HG03196 (cell line): ENCODE measurements around the gene CFAP58.
A peak's percentile ranks its signal among the peaks of the same experiment; 100 is the strongest.

Source experiments
- ATAC-seq: cut with Tn5 transposase; IDR thresholded peaks from one replicate; pipeline ENCODE4 v1.9.1; 2021; ENCODE audit not compliant: unreplicated experiment

The CFAP58 gene

GRCh38 chr10:104359811-104360210, 6.2 kb downstream of the CFAP58 start:
- no peak for ATAC-seq

GRCh38 chr10:104367904-104368303, 14.3 kb downstream of the CFAP58 start:
- ATAC-seq, result no peak

DNA sequence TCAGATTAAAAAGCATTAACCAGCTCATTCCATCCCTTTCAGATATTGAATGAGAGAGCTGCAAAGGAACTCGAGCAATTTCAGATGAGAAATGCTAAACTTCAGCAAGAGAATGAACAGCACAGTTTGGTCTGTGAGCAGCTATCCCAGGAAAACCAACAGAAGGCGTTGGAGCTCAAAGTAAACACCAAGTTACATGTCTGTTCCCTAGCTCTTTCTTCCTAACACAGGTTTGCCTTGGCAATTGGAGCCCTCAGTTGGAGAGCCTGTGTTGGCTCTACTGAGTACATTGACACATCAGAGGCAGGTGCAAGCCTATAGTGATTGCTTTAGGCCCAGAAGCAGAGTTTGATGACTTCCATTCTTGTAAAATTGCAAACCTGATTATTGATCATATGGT, 14.7 kb downstream of the CFAP58 start:
- no peak for ATAC-seq

DNA sequence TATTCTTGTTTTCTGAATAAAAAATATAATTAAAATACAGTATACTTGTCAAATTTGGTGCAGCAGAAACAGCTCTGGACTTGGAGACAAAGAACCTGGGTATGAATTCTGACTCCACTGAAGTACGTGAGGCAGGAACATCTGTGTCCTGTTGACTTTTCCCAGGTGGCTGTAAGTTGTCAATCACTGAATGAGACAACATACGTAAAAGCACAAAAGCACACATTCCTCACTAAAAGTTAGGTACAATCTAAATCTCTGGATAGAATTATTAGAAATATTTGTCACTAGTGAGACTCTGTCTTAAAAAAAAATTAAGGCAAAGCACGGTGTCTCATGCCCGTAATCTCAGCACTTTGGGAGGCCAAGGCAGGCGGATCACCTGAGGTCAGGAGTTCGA, 18.1 kb downstream of the CFAP58 start:
- no peak for ATAC-seq

DNA sequence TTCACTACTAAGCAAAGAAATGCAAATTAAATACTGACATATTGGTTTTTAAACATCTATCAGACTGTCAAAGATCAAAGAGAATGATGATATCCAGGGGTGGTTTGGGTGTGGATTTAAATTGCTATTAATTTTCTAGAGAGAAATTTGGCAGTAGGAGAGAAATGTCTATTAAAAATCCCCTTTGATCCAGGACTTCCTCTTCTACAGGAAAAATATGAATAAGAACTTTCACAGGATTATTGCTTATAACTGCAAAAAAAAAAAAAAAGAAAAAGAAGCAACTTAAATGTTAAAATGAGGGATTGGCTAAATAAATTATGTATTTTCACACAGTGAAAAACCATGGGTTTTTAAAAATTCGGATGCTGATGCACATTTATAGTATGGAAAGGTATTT, 21.0 kb downstream of the CFAP58 start:
- no peak for ATAC-seq

DNA sequence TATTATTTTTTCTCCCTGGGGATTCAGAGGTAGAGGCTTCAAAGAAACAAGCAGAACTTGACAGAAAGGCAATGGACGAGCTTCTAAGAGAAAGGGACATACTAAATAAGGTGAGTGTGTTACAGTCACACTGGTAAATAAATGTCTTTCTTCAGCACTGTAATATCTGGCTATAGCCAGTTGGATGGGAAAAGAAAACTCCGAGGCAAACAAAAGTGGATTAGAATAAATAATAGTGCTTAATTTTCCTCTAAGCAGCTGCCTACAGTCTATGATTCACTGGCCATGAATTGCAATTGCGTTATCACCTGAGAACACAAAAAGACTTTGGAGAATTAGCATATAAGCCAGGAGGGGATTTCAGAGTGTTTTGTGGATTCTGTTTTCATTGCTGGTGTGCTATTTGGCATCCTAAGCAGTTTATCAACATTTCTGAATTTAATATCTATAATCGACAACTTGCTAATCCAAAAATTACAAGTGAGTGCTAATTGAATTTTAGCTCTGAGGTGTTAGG, 23.2 kb downstream of the CFAP58 start:
- no peak for ATAC-seq

DNA sequence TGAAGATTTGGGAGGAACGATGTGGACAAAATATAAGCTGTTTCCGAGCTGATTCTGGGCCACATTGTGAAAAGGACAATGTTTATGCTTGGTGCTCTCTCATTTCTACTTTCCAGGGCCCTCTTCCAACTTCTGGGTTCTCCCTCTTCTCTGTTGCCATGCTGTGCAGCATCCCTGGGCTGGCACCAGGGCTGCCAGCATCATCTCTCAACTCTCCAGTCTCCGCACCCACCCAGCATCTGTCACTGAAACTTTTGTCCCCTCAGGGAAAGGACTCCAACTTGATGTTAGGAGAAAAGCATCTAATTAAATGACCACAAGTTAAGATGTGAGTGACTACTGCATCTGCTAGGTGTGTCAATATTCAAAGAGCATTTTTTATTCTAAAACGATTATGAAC, 26.7 kb downstream of the CFAP58 start:
- no peak for ATAC-seq

- ATAC-seq, result peak; percentile 80
Observed at GRCh38 chr10:104387130-104387888, 33.7 kb downstream of the CFAP58 start.

DNA sequence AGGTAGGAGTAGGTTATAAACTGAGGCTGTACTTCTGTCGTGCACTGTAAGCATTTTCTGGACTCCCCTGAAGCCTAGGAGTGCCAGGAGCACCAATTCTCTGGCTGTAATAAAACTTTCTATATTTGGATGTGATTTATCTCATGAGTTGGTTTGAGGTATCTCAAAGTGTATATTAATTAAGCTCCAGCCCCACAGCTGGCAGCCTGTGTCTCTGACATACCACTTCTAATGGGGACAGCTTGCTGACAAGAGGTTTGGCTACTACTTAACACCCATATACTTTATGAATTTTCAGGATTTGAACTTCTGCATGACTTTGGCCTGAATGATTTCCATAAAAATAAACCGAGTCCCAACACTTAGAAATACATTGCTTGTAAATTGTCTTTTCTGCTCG, 35.2 kb downstream of the CFAP58 start:
- no peak for ATAC-seq

- no peak for ATAC-seq
Observed at GRCh38 chr10:104391150-104391968, 37.7 kb downstream of the CFAP58 start.

DNA sequence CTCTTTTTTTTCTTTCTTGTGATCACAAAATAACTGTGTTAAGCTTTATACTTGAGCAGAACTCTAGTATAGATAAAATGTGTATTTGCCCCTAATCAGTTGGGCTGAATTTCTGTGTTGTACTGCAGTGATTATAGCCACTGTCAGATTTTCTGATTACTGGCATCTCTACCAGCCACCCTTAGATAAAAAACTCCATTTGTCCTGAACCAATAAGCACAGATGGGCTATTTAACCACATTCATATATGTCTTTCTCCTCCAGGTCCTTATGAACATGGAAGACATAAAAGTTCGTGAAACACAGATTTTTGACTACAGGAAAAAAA, 38.3 kb downstream of the CFAP58 start:
- no peak for ATAC-seq

GRCh38 chr10:104393387-104393786, 39.8 kb downstream of the CFAP58 start:
- ATAC-seq, result no peak

- no peak for ATAC-seq
Observed at GRCh38 chr10:104396581-104396980, 42.9 kb downstream of the CFAP58 start.

- no peak for ATAC-seq
Observed at GRCh38 chr10:104403636-104404035, 50.0 kb downstream of the CFAP58 start.

DNA sequence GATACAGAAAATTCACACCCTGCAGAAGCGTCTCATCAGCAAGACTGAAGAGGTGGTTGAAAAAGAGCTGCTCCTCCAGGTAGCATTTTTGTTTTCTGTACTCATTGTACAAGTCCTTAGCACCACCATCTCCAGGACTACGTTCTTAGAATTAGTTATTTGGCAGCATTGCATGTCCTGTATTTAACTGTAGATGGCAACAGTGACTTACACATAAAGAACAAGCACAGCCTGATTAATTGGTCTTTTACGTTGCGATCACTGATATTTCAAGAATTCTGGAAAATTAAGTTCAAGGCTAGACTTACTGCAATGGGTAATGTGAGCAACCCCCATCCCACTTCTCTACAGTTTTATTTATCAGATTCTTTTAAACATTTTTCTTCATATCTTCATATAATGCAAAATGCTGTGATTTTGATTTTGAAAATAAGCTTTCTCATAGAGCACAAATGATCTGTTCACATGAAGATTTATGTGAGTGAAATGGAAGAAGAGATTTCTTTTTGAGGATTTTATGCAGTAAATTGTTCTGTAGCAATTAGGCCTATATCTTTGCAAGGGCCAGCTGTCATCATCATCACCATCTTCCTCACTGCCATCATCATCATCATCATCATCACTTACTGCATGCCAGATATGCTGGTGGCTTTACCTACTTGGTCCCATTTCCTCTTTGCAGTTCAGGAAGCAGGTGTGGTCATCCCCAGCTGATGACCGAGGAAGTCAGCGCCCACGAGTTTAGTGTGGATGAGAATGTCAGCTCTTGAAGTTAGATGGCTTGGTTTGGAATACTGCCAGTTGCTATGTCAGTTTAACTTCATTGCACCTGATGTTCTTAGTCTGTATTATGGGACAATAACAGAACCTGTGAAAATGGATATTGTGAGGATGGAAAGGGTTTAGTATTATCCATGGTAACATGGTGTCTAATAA, 53.4 kb downstream of the CFAP58 start:
- no peak for ATAC-seq

GRCh38 chr10:104413528-104413927, 59.9 kb downstream of the CFAP58 start:
- ATAC-seq, result no peak

DNA sequence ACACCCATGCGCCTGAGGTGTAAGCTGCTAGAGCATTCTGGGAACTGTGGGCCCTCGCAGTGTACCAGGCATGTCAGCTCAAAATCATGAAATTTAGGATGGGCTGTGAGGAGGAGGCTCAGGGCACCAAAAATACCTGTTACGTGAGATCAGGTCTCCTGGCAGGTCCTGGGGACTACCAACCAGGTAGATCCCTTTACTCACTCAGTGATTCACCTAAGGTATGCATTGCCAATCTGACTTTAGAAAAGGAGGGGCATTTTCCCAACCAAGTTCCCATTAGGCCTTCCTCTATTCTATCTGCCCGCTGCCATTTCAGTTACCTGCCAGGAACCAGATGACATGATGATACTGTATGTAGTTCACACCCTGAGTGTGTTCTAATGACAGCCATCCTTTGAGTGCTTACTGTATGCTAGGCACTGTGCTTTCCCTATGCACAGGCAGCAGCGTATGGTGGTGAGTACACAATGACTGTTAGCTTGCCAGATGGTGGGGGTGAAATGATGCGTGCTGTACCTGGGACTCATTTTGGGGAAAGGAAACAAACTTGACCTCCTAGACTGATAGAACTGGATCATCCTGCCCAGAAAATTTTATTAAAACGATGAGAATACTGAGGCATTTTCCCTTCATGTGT, 62.0 kb downstream of the CFAP58 start:
- ATAC-seq, result no peak

- ATAC-seq, result no peak
Observed at GRCh38 chr10:104416851-104417250, 63.2 kb downstream of the CFAP58 start.

DNA sequence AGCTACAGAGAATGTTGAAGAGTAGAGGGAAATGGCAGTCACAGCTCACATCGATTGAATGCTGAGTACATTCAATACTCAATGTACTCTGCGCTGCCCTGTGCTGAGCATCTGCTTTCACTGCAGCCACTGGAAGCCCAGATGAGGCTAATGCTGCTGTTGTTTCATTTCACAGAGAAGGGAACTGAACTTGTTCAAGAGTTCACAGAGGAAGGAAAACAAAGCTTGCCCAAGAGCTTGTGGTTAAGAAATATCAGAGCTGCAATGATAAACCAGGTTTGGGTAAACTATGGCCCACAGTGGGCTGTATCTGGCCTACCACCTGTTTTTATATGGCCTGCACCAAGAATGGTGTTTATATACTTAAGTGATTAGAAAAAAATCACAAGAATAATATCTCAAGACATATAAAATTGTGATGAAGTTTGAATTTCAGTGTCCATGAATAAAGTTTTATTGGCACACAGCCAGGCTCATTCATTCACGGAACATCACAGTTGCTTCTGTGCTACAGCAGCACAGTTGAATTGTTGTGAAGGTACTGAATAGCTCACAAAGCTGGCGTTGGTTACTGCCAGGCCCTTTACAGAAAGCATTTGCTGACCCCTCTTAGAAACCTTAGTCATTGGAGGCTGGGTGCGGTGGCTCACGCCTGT, 64.1 kb downstream of the CFAP58 start:
- ATAC-seq, result no peak

DNA sequence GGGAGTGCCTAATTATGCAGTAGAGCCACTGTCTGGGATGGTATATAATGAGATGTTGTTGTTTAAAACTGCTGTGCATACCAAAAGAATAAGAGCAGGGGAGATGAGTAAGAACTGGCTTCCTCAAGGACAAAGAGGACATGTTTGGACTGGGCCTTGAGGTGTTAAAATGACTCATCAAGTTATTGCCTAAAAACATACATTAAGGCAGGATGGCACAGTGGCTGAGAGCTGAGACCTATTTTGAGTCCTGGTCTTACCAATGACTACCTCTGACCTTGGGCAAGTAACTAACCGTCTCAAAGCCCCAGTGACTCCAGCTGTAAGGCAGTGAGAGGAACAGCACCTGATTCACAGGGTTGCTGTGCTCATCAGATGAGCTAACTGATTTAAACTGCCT, 71.1 kb downstream of the CFAP58 start:
- peak; percentile 97 for ATAC-seq
